ENCODE results near the gene PSME1.
A peak's percentile ranks its signal among the peaks of the same experiment; 100 is the strongest.

Gene PSME1

GRCh38 chr14:24135834-24136683 lies at the start of gene PSME1:
Gene PSME1 (plus strand): TSS chr14:24136194. CDS start chr14:24136263, 69 bp downstream.
- DNase-seq: peak; percentile 89

- no peak for DNase-seq
These were observed 49.0 kb upstream of the PSME1 start for GRCh38 chr14:24087004-24087403.

- DNase-seq: no peak
These were observed 47.9 kb upstream of the PSME1 start for GRCh38 chr14:24088095-24088494.

- no peak for DNase-seq
These were observed 46.1 kb upstream of the PSME1 start for GRCh38 chr14:24089890-24090289.

GRCh38 chr14:24092110-24092504 lies 43.9 kb upstream of the PSME1 start:
- DNase-seq: no peak

- no peak for DNase-seq
These were observed 43.3 kb upstream of the PSME1 start for GRCh38 chr14:24092505-24093206.

GRCh38 chr14:24093207-24093900 lies 42.6 kb upstream of the PSME1 start:
- DNase-seq: no peak

GRCh38 chr14:24093901-24094840 lies 41.8 kb upstream of the PSME1 start, which contains the start of gene PCK2:
Gene PCK2 (plus strand): TSS chr14:24094311. CDS start chr14:24094406, 95 bp downstream.
- DNase-seq: peak; percentile 94

- no peak for DNase-seq
These were observed 41.1 kb upstream of the PSME1 start for GRCh38 chr14:24094841-24095270.

GRCh38 chr14:24095271-24096068 lies 40.5 kb upstream of the PSME1 start:
- DNase-seq: peak; percentile 77

GRCh38 chr14:24096545-24097181 lies 39.3 kb upstream of the PSME1 start:
- no peak for DNase-seq

- no peak for DNase-seq
These were observed 37.6 kb upstream of the PSME1 start for GRCh38 chr14:24098229-24098926.

GRCh38 chr14:24098927-24099813 lies 36.8 kb upstream of the PSME1 start:
- DNase-seq: no peak

- no peak for DNase-seq
These were observed 35.6 kb upstream of the PSME1 start for GRCh38 chr14:24100197-24100981.

GRCh38 chr14:24100982-24101494 lies 35.0 kb upstream of the PSME1 start:
- no peak for DNase-seq

GRCh38 chr14:24102357-24103048 lies 33.5 kb upstream of the PSME1 start:
- no peak for DNase-seq

- no peak for DNase-seq
These were observed 32.5 kb upstream of the PSME1 start for GRCh38 chr14:24103451-24103850.

Data from GDM1 (cell line).